Lung (tissue), 12 donors: ENCODE data around the gene CREB5. TPM values are rescaled to one million over a fixed set of nuclear protein-coding genes. Genes with fewer than 3 reads are reported as not detected.

Experiments used
- ATAC-seq: fragments of 200-7000 bp; cut with Tn5 transposase; one replicate; pipeline ENCODE4 v1.9.1; 2020; ENCODE audit warnings: moderate number of reproducible peaks; ENCODE audit not compliant: insufficient read depth, low FRiP score
- DNase-seq, 3 donors: peaks; one replicate each; pipeline ENCODE4 v3.0.0-alpha.2; 2013 to 2017
- H3K27ac ChIP-seq, 2 donors: one replicate each; pipeline ENCODE4 v1.5.1; 2013; ENCODE audit warnings: mild to moderate bottlenecking in 2 of 2, moderate library complexity in 2 of 2, control low read depth in 1 of 2, inconsistent platforms in 1 of 2, low read depth in 1 of 2, low read length in 1 of 2
- H3K27me3 ChIP-seq, 3 donors: one replicate each; pipeline ENCODE4 v1.5.1; 2013; ENCODE audit warnings: low read length in 2 of 3; ENCODE audit not compliant: control insufficient read depth in 3 of 3, insufficient read depth in 3 of 3
- H3K36me3 ChIP-seq, 4 donors: one replicate each; pipeline ENCODE4 v1.5.1; 2013; ENCODE audit warnings: low read length in 4 of 4, mild to moderate bottlenecking in 1 of 4, moderate library complexity in 1 of 4; ENCODE audit not compliant: control insufficient read depth in 4 of 4, insufficient read depth in 4 of 4
- H3K4me1 ChIP-seq, 5 donors: one replicate each; pipeline ENCODE4 v1.5.1; 2013; ENCODE audit warnings: low read length in 5 of 5, mild to moderate bottlenecking in 2 of 5, moderate library complexity in 1 of 5; ENCODE audit not compliant: control insufficient read depth in 5 of 5, insufficient read depth in 5 of 5
- H3K4me3 ChIP-seq: one replicate; pipeline ENCODE4 v1.5.1; 2013; ENCODE audit warnings: mild to moderate bottlenecking, control low read depth, moderate library complexity
- H3K9ac ChIP-seq, 2 donors: one replicate each; pipeline ENCODE4 v1.5.1; 2013; ENCODE audit warnings: low read length in 2 of 2, control low read depth in 1 of 2; ENCODE audit not compliant: insufficient read depth in 1 of 2
- H3K9me3 ChIP-seq, 4 donors: one replicate each; pipeline ENCODE4 v1.5.1; 2013; ENCODE audit warnings: low read length in 3 of 4, mild to moderate bottlenecking in 1 of 4, moderate library complexity in 1 of 4; ENCODE audit not compliant: control insufficient read depth in 4 of 4, insufficient read depth in 3 of 4
- CTCF ChIP-seq: IDR thresholded peaks from 2 replicates; pipeline ENCODE4 v1.5.1; 2012; ENCODE audit warnings: mild to moderate bottlenecking; ENCODE audit errors: control extremely low read depth, extremely low read depth
- WGBS, 2 donors: extraction: QIAGEN DNeasy Blood & Tissue Kit; methylation state at CpG; one replicate each; pipeline ENCODE4 v1.1.7; 2013; 5-methylcytosine and 5-hydroxymethylcytosine counted together
- polyA plus RNA-seq, 2 donors: library from polyadenylated mRNA; stranded (reverse); fragments of 200-250 nt; gene quantifications; one replicate each; pipeline ENCODE4 v1.2.1, GENCODE V29; 2013
- total RNA-seq, 2 donors: library from RNA; depleted of rRNA in 1 of 2; stranded (reverse); fragments of >200 nt in 1 of 2; gene quantifications; one replicate each; pipeline ENCODE4 v1.2.1, GENCODE V29; 2014 to 2021
- donor health status: control.
- donor health status: control.
- donor health status: Bipolar disorder and iron deficiency.
- donor health status: healthy.
- donor health status: DM: yes; HTN: yes; CAD: no.

Gene CREB5
- total and polyA plus RNA-seq, 4 donors = 2.7 to 23.1 (median 9.6) TPM

DNA sequence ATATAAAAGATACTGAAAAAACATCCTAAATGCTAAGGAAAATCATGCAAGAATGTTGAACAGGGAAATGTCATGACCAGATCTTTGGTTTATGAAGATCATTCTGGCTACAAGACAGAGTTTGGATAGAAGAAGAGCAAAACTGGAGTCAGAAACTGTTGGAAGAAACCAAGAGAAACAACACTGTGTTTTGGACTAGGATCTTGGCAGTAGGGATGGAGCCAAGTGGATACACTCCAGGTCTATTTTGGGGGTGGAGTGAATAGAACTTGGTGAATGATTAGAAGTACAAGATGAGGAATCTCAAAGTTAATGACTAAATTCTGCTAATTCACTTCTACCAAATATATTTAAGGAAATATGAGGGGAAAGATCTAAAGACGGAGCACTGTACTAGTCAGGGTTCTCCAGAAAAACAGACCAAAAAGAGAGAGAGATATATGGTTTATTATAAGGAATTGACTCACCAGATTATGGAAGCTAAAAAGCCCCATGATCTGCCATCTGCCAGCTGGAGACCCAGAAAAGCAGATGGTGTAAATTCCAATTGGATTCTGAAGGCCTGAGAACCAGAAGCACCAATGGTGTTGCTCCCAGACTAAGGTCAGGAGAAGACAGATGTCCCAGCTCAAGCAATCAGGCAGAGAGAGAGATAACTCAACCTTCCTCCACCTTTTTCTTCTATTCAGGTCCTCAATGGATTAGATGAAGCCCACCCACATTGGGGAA is 290.9 kb downstream of the CREB5 start:
- Histone ChIP-seq H3K4me3 (no peak overlapping the region), H3K27ac (no peak overlapping the region), H3K4me1 (peaks cover 2 to 47% (median 17%) of the 10 kb centered on the region in 5 donors), H3K36me3 (no peaks in the 10 kb centered on the region), H3K9me3 (no peaks in the 10 kb centered on the region), H3K27me3 (no peaks in the 10 kb centered on the region), H3K9ac (no peak overlapping the region)
- no peak for DNase-seq
- TF ChIP-seq CTCF = no peak
- 86 to 91% methylated on average over 1 of the region's 1 CpG for WGBS, 2 donors
- ATAC-seq = no peak

DNA sequence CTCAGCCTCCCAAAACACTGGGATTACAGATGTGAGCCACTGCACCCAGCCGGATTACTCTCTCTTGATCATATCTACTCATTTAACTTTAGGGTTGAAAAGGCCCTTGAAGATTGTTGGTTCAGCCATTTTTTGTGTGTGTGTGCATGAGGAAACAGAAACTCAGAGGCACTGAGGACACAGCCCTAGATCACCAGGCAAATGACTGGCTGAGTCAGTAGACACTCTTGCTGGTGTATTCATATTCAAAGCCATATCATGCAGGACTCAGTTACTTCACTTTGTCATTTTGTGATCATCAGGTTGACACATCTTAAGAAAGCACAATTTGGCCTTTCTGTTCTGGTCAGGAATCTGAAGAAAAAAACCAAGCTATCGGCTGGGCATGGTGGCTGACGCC is 292.4 kb downstream of the CREB5 start:
- H3K27me3 ChIP-seq = no peaks in the 10 kb centered on the region
- WGBS, 2 donors = 80 to 96% methylated on average over 3 of the region's 3 CpGs
- peaks cover 2 to 44% (median 21%) of the 10 kb centered on the region in 5 donors for H3K4me1 ChIP-seq
- no peak for TF ChIP-seq CTCF
- H3K27ac ChIP-seq = no peak overlapping the region
- H3K36me3 ChIP-seq = no peaks in the 10 kb centered on the region
- H3K9ac ChIP-seq = no peak overlapping the region
- ATAC-seq = no peak
- H3K9me3 ChIP-seq = no peaks in the 10 kb centered on the region
- no peak overlapping the region for H3K4me3 ChIP-seq
- DNase-seq = no peak

DNA sequence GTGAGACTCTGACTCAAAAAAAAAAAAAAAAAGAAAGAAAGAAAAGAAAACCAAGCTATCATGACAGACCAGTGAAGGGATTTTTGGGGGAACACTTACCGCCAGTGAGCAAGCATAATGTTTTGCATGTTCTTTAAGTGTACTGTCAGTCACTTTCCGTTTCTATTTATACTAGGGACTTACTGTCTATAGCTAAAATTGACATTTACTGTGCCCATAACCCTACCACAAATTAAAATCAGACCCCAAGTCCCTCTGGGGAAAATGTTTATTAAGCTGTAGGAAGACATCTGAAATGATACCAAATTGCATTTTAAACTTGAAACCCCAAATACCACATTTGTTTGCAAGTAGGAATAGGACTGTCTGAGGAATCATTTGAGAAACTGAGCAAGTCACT is 293.0 kb downstream of the CREB5 start:
- no peak overlapping the region for H3K4me3 ChIP-seq
- H3K36me3 ChIP-seq = no peaks in the 10 kb centered on the region
- WGBS, 2 donors = 87 to 90% methylated on average over 2 of the region's 2 CpGs
- DNase-seq (no peak), ATAC-seq (no peak)
- peaks cover 2 to 37% (median 15%) of the 10 kb centered on the region in 5 donors for H3K4me1 ChIP-seq
- no peak overlapping the region for H3K27ac ChIP-seq
- TF ChIP-seq CTCF = no peak
- no peaks in the 10 kb centered on the region for H3K9me3 ChIP-seq
- H3K27me3 ChIP-seq = no peaks in the 10 kb centered on the region
- H3K9ac ChIP-seq = no peak overlapping the region
